Measurements from ENCODE around the gene PLK3.

Gene PLK3

DNA sequence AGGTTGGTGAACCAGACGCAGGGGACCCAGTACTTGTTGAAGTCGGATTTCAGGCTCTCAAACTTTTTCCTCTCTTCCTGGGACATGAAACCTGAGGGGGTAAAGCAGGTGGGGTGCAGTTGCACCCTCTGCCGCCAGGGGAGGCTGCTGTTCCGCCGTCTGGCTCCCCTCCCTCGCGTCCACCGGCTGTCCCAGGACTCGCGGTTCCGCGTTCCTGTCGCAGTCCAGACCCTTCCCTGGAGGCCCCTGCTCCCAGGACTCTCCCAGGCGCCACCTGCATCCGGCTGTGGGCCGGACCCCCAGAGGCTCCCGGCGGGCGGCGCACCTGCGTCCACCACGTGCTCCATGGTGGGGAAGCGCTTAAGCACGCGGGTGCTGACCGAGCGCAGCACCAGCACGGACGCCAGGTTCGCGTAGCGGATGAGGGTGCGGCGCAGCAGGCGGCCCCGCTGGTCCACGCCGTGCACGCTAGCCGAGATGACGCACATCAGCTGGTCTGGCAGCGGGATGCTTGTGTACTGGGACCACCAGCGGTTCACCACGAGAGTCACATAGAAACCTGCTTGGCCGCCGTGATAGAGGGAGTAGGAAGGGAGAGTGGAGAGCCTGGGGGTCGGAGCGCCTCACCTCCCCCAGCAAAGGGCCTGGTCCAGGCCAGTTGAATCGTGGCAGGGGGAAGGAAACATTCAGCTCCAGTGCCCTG lies 13.9 kb upstream of the PLK3 start:
- Histone ChIP-seq H3K36me3 (ENCODE audit: control insufficient read depth, insufficient read depth, low read length) (peaks cover 3% of the 10 kb centered on the region), H3K4me3 (replicated peaks; ENCODE audit: low read depth, low read length) (peak overlapping the region; percentile 48), H3K27me3 (replicated peaks; ENCODE audit: control insufficient read depth, insufficient read depth, low read length) (no peaks in the 10 kb centered on the region)
- peak; percentile 84 for DNase-seq (ENCODE audit: extremely low read depth, insufficient read length)
- TF ChIP-seq, protein P1, sequence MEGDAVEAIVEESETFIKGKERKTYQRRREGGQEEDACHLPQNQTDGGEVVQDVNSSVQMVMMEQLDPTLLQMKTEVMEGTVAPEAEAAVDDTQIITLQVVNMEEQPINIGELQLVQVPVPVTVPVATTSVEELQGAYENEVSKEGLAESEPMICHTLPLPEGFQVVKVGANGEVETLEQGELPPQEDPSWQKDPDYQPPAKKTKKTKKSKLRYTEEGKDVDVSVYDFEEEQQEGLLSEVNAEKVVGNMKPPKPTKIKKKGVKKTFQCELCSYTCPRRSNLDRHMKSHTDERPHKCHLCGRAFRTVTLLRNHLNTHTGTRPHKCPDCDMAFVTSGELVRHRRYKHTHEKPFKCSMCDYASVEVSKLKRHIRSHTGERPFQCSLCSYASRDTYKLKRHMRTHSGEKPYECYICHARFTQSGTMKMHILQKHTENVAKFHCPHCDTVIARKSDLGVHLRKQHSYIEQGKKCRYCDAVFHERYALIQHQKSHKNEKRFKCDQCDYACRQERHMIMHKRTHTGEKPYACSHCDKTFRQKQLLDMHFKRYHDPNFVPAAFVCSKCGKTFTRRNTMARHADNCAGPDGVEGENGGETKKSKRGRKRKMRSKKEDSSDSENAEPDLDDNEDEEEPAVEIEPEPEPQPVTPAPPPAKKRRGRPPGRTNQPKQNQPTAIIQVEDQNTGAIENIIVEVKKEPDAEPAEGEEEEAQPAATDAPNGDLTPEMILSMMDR (IDR thresholded peaks at IDR 0.05; ENCODE audit: insufficient read depth, low read length, poor library complexity, severe bottlenecking), result peak; percentile 100

DNA sequence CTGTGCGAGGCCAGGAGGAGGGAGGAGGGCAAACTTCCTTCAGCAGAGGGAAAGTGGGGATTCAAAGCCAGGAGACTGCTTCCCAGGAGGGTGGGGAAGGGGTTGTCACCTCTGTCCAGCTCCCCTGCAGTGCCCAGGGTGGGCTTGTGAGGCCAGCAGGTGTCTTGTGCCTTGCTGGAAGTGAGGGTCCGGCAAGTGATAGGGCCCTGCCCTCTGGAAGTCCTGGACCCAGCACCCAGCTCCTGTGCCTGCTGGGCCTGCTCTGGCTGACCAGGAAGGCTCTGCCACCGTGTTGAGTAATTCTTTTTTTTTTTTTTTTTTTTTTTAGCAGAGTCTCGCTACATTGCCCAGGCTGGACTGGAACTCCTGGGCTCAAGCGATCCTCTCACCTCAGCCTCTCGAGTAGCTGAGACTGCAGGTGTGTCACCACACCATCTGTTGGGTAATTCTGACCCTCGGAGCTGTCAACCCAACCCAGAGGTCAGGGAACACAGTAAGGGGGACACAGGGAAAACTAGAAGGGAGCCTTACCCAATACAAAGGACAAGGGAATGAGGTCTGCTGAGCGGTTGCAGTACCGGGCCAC lies 13.2 kb upstream of the PLK3 start:
- Histone ChIP-seq H3K36me3 (ENCODE audit: control insufficient read depth, insufficient read depth, low read length) (peaks cover 1% of the 10 kb centered on the region; the same call in 1 of the 2 replicates), H3K4me3 (replicated peaks; ENCODE audit: low read depth, low read length) (no peak overlapping the region), H3K27me3 (replicated peaks; ENCODE audit: control insufficient read depth, insufficient read depth, low read length) (no peaks in the 10 kb centered on the region)
- DNase-seq (ENCODE audit: extremely low read depth, insufficient read length), result no peak
- TF ChIP-seq, protein P1 (IDR thresholded peaks at IDR 0.05; ENCODE audit: insufficient read depth, low read length, poor library complexity, severe bottlenecking), result no peak

DNA sequence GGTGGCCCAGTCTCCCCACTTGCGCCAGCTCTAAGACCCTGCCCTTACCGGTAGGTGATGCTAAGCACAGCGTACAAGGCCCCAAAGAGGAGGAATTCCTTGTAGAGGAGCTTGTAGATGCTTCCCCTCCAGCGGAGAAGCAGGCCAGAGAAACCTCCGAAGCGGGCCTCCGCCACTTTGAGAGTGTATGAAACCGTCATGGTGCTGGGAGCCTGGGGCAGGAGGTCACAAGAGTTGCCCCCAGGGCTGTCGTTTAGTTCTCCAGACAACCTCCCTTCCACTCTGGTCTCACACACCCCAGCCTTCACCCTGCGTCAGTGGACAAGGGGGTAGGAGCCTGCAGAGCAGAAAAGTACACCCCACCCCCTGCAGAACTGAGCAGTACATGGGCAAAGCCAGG lies 12.7 kb upstream of the PLK3 start:
- TF ChIP-seq, protein P1 (IDR thresholded peaks at IDR 0.05; ENCODE audit: insufficient read depth, low read length, poor library complexity, severe bottlenecking), result no peak
- Histone ChIP-seq H3K27me3 (replicated peaks; ENCODE audit: control insufficient read depth, insufficient read depth, low read length) (no peaks in the 10 kb centered on the region), H3K36me3 (ENCODE audit: control insufficient read depth, insufficient read depth, low read length) (peaks cover 1% of the 10 kb centered on the region; the same call in 1 of the 2 replicates), H3K4me3 (replicated peaks; ENCODE audit: low read depth, low read length) (no peak overlapping the region)
- no peak for DNase-seq (ENCODE audit: extremely low read depth, insufficient read length)

DNA sequence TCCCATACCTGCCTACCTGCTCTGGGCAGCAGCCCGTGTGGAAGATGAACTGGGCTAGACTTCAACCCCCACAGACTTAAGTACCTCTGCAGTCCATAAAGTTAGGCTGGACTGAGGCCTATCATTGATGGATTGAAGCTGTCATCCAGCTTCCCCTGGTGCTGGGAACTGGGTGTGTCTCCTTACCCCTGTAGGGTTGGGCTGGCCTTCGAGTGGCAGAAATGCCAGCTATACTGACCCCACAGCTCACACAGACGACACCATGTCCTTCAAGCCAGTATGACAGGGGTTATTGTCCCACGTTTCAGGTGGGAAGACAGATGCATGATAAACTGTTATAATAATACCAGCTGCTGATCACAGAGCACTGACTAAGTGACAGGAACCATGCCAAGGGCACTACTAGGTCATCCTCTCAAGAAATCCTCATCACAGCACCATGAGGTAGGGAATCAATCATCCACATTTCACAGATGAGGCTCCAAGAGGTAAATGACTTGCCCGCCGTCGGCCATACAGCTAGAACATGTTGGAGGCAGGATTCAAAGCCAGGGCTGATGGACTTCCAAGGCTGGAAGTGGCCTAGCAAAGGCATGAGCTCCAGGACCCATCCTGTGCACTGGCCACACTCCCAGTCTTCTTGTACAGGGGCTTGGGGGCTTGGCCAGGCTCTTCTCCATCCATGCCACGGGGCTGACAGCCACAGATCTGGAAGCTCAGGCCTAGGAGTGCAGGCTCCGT lies 11.9 kb upstream of the PLK3 start, which contains the start of gene BEST4:
Gene BEST4, minus strand, starts transcription at position 51 of the 741 bp plus-strand sequence. CDS start 465 bp downstream, outside the sequence.
- no peak within 1 kb of the TSS for H3K4me3 ChIP-seq (replicated peaks; ENCODE audit: low read depth, low read length)
- no peak for DNase-seq (ENCODE audit: extremely low read depth, insufficient read length)
- H3K27me3 ChIP-seq (replicated peaks; ENCODE audit: control insufficient read depth, insufficient read depth, low read length), result no peaks in the 10 kb centered on the region
- TF ChIP-seq, protein P1 (IDR thresholded peaks at IDR 0.05; ENCODE audit: insufficient read depth, low read length, poor library complexity, severe bottlenecking), result no peak
- H3K36me3 ChIP-seq (ENCODE audit: control insufficient read depth, insufficient read depth, low read length), result no peaks in the 10 kb centered on the region

DNA sequence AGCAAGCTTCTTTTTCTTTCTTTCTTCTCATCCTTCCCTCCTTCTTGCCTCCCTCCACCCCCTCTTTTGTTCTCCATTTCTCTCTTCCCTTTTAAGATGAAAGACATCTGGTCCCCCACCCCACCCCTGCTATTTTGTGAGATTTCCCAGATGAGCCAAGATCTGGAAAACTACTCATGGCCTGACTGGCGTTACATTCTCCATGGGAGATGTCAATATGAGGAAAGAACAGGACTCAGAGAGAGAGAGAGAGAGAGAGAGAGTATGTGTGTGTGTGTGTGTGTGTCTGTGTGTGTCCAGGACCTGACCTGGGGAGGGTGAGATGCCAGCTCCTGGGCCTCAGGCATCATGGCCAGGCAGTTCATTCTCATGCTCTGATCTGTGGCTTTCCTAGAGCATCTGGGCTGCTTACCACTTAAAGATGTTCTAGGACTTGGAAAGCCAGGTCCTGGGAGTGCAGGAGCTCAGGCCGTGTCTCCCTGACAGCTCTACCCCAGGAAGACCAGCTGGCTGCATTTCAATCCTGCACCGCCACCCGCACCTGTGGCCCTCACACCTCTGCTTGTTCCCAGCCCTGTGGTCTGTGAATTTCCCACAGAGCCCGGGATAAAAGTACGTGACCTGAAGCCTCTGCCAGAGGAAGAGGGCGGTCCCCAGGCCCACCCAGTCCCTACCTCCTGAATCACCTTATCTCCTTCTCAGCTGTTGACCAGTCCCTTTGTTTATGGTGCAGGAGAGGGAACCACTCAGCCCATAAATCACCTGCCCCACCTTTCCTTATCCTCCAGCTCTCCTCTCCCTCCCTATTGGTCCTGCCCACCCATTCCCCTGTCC lies 9.0 kb upstream of the PLK3 start:
- H3K36me3 ChIP-seq (ENCODE audit: control insufficient read depth, insufficient read depth, low read length), result no peaks in the 10 kb centered on the region
- no peak for DNase-seq (ENCODE audit: extremely low read depth, insufficient read length)
- H3K27me3 ChIP-seq (replicated peaks; ENCODE audit: control insufficient read depth, insufficient read depth, low read length), result no peaks in the 10 kb centered on the region
- H3K4me3 ChIP-seq (replicated peaks; ENCODE audit: low read depth, low read length), result no peak overlapping the region
- TF ChIP-seq, protein P1 (IDR thresholded peaks at IDR 0.05; ENCODE audit: insufficient read depth, low read length, poor library complexity, severe bottlenecking), result no peak

Measured in GM06990 (cell line).